Stimulated activated effector memory CD8-positive, alpha-beta T cell treated with anti-CD3 and anti-CD28 coated beads, Interleukin-12 subunit alpha, Interleukin-12 subunit beta, amount 100 ng/mL, for 72 hours (primary cell): Measurements from ENCODE around the gene XAB2.

Source experiments
- ATAC-seq: fragments of 150-1000 bp; cut with Tn5 transposase; 2 replicates; pipeline ENCODE4 v1.10.0; 2021
- DNase-seq, 2 donors: peaks; one replicate each; pipeline ENCODE4 v3.0.0; 2021 to 2022; ENCODE audit warnings: low spot score in 2 of 2
- H3K27ac Mint-ChIP-seq: one replicate; pipeline ENCODE4 v1.8.0; 2022; ENCODE audit warnings: mild to moderate bottlenecking, mixed read lengths
- H3K36me3 Mint-ChIP-seq: one replicate; pipeline ENCODE4 v1.8.0; 2022; ENCODE audit warnings: mild to moderate bottlenecking, mixed read lengths
- H3K4me1 Mint-ChIP-seq: one replicate; pipeline ENCODE4 v1.8.0; 2022; ENCODE audit warnings: mixed read lengths
- H3K4me3 Mint-ChIP-seq: one replicate; pipeline ENCODE4 v1.8.0; 2022; ENCODE audit warnings: mild to moderate bottlenecking, mixed read lengths
- H3K9me3 Mint-ChIP-seq: one replicate; pipeline ENCODE4 v1.8.0; 2022; ENCODE audit warnings: mixed read lengths

The XAB2 gene

DNA sequence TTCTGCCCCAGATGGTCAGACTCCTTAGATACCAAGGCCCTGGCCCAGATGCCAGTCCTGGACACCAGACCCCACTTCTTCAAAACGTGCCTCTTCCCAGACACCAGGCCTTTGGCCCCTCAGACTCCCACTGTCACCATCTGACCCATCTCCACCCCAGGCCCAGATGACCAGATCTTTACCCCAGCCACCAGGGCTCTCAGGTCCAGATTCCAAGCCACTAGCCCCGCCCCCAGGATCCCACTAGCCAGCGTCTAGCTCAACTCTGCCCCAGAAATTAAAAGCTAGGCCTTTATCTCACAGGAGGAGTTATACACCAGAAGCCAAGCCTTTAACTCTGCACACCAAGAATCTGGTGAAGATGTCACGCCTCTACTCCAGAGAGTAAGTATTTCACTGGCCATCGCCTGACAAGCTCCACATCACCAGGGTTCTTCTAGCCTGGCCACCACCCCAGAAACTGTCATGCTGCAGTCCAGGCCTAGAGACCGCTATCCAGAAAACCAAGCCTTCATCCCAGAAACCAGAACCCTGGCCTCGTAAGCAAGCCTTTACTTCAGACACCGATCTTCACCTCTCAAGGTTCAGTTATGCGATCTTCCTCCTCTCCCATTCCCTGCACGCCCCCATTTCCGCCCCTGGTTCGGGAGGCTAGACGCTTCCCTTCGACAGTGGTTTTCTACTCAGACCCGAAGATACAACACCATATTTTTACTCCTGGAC lies 595 bp downstream of the XAB2 start:
- DNase-seq: no peak

GRCh38 chr19:7627166-7627565 lies 2.2 kb downstream of the XAB2 start:
- H3K4me3 Mint-ChIP-seq: peak overlapping the region; percentile 6
- no peaks in the 10 kb centered on the region for H3K9me3 Mint-ChIP-seq
- H3K4me1 Mint-ChIP-seq: peaks cover 37% of the 10 kb centered on the region
- ATAC-seq: no peak
- H3K36me3 Mint-ChIP-seq: peaks cover 76% of the 10 kb centered on the region
- no peak for DNase-seq
- no peak overlapping the region for H3K27ac Mint-ChIP-seq

More for the DNA sequence above, 595 bp downstream of the XAB2 start:
- H3K36me3 Mint-ChIP-seq: peaks cover 73% of the 10 kb centered on the region
- no peaks in the 10 kb centered on the region for H3K9me3 Mint-ChIP-seq
- no peak for ATAC-seq
- H3K4me1 Mint-ChIP-seq: peaks cover 37% of the 10 kb centered on the region
- H3K27ac Mint-ChIP-seq: peak overlapping the region; percentile 99
- peak overlapping the region; percentile 95 for H3K4me3 Mint-ChIP-seq

- DNase-seq (no peak), ATAC-seq (no peak)
- H3K9me3 Mint-ChIP-seq: no peaks in the 10 kb centered on the region
- peaks cover 34% of the 10 kb centered on the region for H3K4me1 Mint-ChIP-seq
- H3K36me3 Mint-ChIP-seq: peaks cover 76% of the 10 kb centered on the region
- no peak overlapping the region for H3K27ac Mint-ChIP-seq
- no peak overlapping the region for H3K4me3 Mint-ChIP-seq
Observed at GRCh38 chr19:7625763-7626372, 3.5 kb downstream of the XAB2 start.

GRCh38 chr19:7624810-7625209 lies 4.5 kb downstream of the XAB2 start:
- Mint-ChIP-seq H3K9me3 (no peaks in the 10 kb centered on the region), H3K4me1 (peaks cover 23% of the 10 kb centered on the region), H3K36me3 (peaks cover 74% of the 10 kb centered on the region), H3K4me3 (no peak overlapping the region), H3K27ac (no peak overlapping the region)
- ATAC-seq (no peak), DNase-seq (no peak)

- ATAC-seq (no peak), DNase-seq (no peak)
- H3K9me3 Mint-ChIP-seq: no peaks in the 10 kb centered on the region
- no peak overlapping the region for H3K4me3 Mint-ChIP-seq
- H3K4me1 Mint-ChIP-seq: peaks cover 15% of the 10 kb centered on the region
- no peak overlapping the region for H3K27ac Mint-ChIP-seq
- peaks cover 68% of the 10 kb centered on the region for H3K36me3 Mint-ChIP-seq
Observed at GRCh38 chr19:7623725-7624603, 5.4 kb downstream of the XAB2 start.

GRCh38 chr19:7622933-7623685 lies 6.2 kb downstream of the XAB2 start:
- no peak overlapping the region for H3K4me3 Mint-ChIP-seq
- H3K36me3 Mint-ChIP-seq: peaks cover 72% of the 10 kb centered on the region
- ATAC-seq: no peak
- peaks cover 6% of the 10 kb centered on the region for H3K4me1 Mint-ChIP-seq
- H3K9me3 Mint-ChIP-seq: no peaks in the 10 kb centered on the region
- DNase-seq: no peak
- H3K27ac Mint-ChIP-seq: no peak overlapping the region

GRCh38 chr19:7620442-7621412 lies 8.6 kb downstream of the XAB2 start:
- no peak overlapping the region for H3K27ac Mint-ChIP-seq
- no peaks in the 10 kb centered on the region for H3K9me3 Mint-ChIP-seq
- ATAC-seq (no peak), DNase-seq (no peak)
- H3K4me1 Mint-ChIP-seq: no peaks in the 10 kb centered on the region
- no peak overlapping the region for H3K4me3 Mint-ChIP-seq
- H3K36me3 Mint-ChIP-seq: peaks cover 71% of the 10 kb centered on the region

- DNase-seq (no peak), ATAC-seq (no peak)
- Mint-ChIP-seq H3K4me1 (no peaks in the 10 kb centered on the region), H3K4me3 (no peak overlapping the region), H3K36me3 (peaks cover 62% of the 10 kb centered on the region), H3K9me3 (no peaks in the 10 kb centered on the region), H3K27ac (no peak overlapping the region)
Observed at GRCh38 chr19:7619671-7620441, 9.5 kb downstream of the XAB2 start.

DNA sequence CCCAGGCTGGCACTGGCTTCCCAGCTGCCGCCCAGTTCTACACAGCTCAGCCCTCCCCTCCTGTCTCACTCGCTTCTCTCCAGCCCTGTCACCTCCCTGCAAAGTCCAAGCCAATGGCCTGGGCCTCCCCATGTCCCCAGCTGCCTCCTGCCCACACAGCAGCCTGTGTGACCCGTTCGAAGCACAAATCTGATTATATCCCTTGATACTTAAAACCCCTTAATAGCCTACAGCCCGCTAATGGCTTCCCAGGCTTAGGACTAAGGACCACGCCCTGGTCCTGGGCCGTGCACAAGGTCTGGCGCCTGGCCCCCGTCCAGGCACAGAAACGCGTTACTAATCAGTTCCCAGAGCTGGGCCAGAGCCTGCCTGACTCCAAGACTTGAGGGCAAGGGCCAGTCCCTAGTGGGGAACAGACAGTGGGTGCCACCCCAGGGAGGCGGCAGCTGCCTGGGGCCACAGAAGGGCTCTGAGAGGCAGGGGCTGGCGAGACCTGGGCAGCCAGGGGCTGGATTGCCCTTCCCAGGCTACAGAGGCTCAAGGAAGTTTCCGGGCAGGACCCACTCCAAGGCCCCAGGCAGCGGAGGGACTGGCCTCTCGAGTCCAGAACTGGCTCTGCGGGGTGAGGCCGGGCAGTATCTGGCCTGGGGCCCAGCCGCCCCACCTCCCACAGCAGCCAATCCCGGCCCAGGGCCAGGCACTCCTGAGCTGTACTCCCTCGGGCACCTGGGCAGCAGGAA lies 10.4 kb downstream of the XAB2 start:
- H3K9me3 Mint-ChIP-seq: no peaks in the 10 kb centered on the region
- no peak for DNase-seq
- peak overlapping the region; percentile 79 for H3K27ac Mint-ChIP-seq
- ATAC-seq: no peak
- peaks cover 56% of the 10 kb centered on the region for H3K36me3 Mint-ChIP-seq
- H3K4me3 Mint-ChIP-seq: no peak overlapping the region
- H3K4me1 Mint-ChIP-seq: no peaks in the 10 kb centered on the region

- H3K27ac Mint-ChIP-seq: peak overlapping the region; percentile 79
- no peak overlapping the region for H3K4me3 Mint-ChIP-seq
- peaks cover 52% of the 10 kb centered on the region for H3K36me3 Mint-ChIP-seq
- H3K4me1 Mint-ChIP-seq: no peaks in the 10 kb centered on the region
- DNase-seq: no peak
- no peak for ATAC-seq
- no peaks in the 10 kb centered on the region for H3K9me3 Mint-ChIP-seq
Observed at GRCh38 chr19:7618348-7618747, 11.0 kb downstream of the XAB2 start.

DNA sequence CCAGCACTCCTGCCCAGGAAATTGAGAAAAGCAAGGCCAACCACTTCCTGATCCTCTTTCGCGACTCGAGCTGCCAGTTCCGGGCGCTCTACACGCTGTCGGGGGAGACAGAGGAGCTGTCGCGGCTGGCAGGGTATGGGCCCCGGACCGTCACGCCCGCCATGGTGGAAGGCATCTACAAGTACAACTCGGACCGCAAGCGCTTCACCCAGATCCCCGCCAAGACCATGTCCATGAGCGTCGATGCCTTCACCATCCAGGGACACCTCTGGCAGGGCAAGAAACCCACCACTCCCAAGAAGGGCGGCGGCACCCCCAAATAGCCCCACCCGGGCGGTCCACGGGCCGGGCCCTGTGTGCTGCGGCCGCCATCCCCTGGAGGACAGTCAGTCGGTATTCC lies 11.6 kb downstream of the XAB2 start:
- DNase-seq (no peak), ATAC-seq (no peak)
- Mint-ChIP-seq H3K27ac (no peak overlapping the region), H3K4me3 (no peak overlapping the region), H3K9me3 (no peaks in the 10 kb centered on the region), H3K4me1 (no peaks in the 10 kb centered on the region), H3K36me3 (peaks cover 45% of the 10 kb centered on the region)

- DNase-seq (no peak), ATAC-seq (no peak)
- no peak overlapping the region for H3K4me3 Mint-ChIP-seq
- no peaks in the 10 kb centered on the region for H3K4me1 Mint-ChIP-seq
- H3K9me3 Mint-ChIP-seq: no peaks in the 10 kb centered on the region
- H3K27ac Mint-ChIP-seq: no peak overlapping the region
- H3K36me3 Mint-ChIP-seq: peaks cover 45% of the 10 kb centered on the region
Observed at GRCh38 chr19:7617172-7617571, 12.2 kb downstream of the XAB2 start.
